Panc1 (cell line): Measurements from ENCODE around the gene VAMP8. TPM values are rescaled to one million over a fixed set of nuclear protein-coding genes. Genes with fewer than 3 reads are reported as not detected.

ENCODE experiments used
- ATAC-seq: fragments of 200-7000 bp; cut with Tn5 transposase; 2 replicates; pipeline ENCODE4 v1.9.1; 2020; ENCODE audit warnings: mild to moderate bottlenecking, moderate library complexity
- BruUV-seq: library from RNA; stranded (reverse); fragments of 400-500 nt; replicated peaks from 2 replicates; lab custom pipeline; 2021; lab: Mats Ljungman, UMichigan
- CTCF ChIA-PET: fragments of 300-600 bp; sonication (Branson Sonifier 250); formaldehyde crosslinking; loops from one replicate; lab custom pipeline; 2022; ENCODE audit warnings: antibody characterized with exemption; lab: Charles Lee
- POLR2A ChIA-PET: fragments of 300-600 bp; sonication (Branson Sonifier 250); formaldehyde crosslinking; loops from one replicate; lab custom pipeline; 2022; ENCODE audit warnings: antibody characterized with exemption; lab: Charles Lee
- DNase-seq: peaks from one replicate; pipeline ENCODE4 v3.0.0-alpha.2; 2010; ENCODE audit warnings: low read depth, low spot score
- H3K27ac ChIP-seq: 2 replicates; pipeline ENCODE4 v1.5.1; 2011; ENCODE audit warnings: mild to moderate bottlenecking, low read length, inconsistent platforms
- H3K27me3 ChIP-seq: fragments of 200-500 bp; sonication (Bioruptor generic); 2 replicates; pipeline ENCODE4 v1.6.0; 2014; ENCODE audit warnings: low read length, inconsistent platforms; ENCODE audit not compliant: control insufficient read depth, insufficient read depth
- H3K36me3 ChIP-seq: fragments of 200-500 bp; sonication (Bioruptor generic); 2 replicates; pipeline ENCODE4 v1.5.1; 2014; ENCODE audit warnings: inconsistent platforms, mild to moderate bottlenecking, low read length, moderate library complexity; ENCODE audit not compliant: control insufficient read depth, insufficient read depth
- H3K4me1 ChIP-seq: 2 replicates; pipeline ENCODE4 v1.5.1; 2011; ENCODE audit warnings: inconsistent platforms, mild to moderate bottlenecking, low read length, moderate library complexity; ENCODE audit not compliant: control insufficient read depth, insufficient read depth
- H3K4me3 ChIP-seq, 2 experiments: 2 replicates each; pipeline ENCODE4 v1.5.1; 2011 to 2012; ENCODE audit warnings: low read depth in 2 of 2, low read length in 2 of 2, mild to moderate bottlenecking in 2 of 2, inconsistent platforms in 1 of 2, moderate library complexity in 1 of 2
- H3K9me3 ChIP-seq: fragments of 200-500 bp; sonication (Bioruptor generic); 2 replicates; pipeline ENCODE4 v1.5.1; 2014; ENCODE audit warnings: low read depth, mild to moderate bottlenecking, inconsistent platforms, low read length, moderate library complexity; ENCODE audit not compliant: control insufficient read depth, insufficient read depth
- POLR2AphosphoS5 ChIP-seq: IDR thresholded peaks from 2 replicates; pipeline ENCODE4 v1.6.1; 2012; ENCODE audit warnings: mild to moderate bottlenecking, low read depth, low read length, moderate library complexity
- SIN3A ChIP-seq: IDR thresholded peaks from 2 replicates; pipeline ENCODE4 v1.6.1; 2012; ENCODE audit warnings: low read depth, mild to moderate bottlenecking, low read length, moderate library complexity, borderline replicate concordance; ENCODE audit not compliant: insufficient read depth
- TCF7L2 ChIP-seq: IDR thresholded peaks from 2 replicates; pipeline ENCODE4 v1.6.1; 2011; ENCODE audit warnings: mild to moderate bottlenecking, low read depth, low read length, inconsistent platforms
- in situ Hi-C: cut with HindIII; loops from 2 replicates; pipeline ENCODE4 v1.10.0; 2016; ENCODE audit warnings: low sequenced_read_pairs, low pct_unique_long_range_greater_than_20kb
- intact Hi-C: fragments of 100-400 bp; cut with micrococcal nuclease; formaldehyde crosslinking; loops from one replicate; pipeline ENCODE4 v1.10.0; 2022; ENCODE audit not compliant: unreplicated experiment
- total RNA-seq: library from RNA; stranded (reverse); gene quantifications from one replicate; pipeline ENCODE4 v1.2.1, GENCODE V29; 2021; ENCODE audit not compliant: unreplicated experiment
- TF ChIP-seq, protein P1 (sequence below): fragments of 450-650 bp; IDR thresholded peaks from 2 replicates; pipeline ENCODE4 v1.5.1; 2017; ENCODE audit warnings: mild to moderate bottlenecking
- TF ChIP-seq, protein P2 (sequence below), 2 experiments: IDR thresholded peaks; 2 replicates each; pipeline ENCODE4 v1.6.1; 2011 to 2012; ENCODE audit warnings: low read depth in 2 of 2, control low read depth in 1 of 2, low read length in 1 of 2, mild to moderate bottlenecking in 1 of 2, moderate library complexity in 1 of 2; ENCODE audit not compliant: insufficient read depth in 1 of 2

Gene VAMP8
- total RNA-seq, 1 experiment from 2014 or later = 93.2 TPM

DNA sequence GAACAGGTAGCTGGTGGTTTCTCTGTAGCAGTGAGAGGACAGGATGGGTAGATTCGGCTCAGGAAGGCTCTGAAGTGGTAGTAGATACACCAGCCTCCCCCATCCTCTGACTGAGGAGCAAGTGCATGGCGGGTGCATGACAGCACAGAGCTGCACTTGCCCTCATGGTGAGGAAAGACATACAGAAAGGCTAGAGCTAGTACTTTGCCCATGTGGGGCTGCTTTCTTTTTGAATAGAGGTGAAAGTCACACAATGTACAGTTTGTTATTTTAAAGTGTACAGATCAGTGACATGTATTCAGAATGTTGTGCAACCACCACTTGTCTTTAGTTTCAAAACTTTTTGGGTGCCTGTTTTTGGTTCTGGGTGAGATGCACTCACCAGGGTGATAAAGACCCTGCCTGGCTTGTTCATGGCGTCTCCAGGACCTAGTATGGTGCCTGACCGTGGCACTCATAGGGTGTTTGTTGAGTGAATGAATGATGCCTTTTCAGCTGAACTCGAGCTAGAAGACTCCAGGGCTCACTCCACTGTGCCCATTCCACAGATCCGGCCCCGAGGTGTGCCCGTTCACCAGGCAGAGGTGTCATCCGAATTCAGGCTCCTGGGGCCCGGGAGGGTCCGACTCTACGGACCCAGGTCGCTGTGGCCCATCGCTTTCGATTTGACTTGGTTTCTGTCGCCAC is 6.4 kb downstream of the VAMP8 start:
- in situ Hi-C loops (no loop called here), intact Hi-C loops (no loop called here)
- ChIA-PET POLR2A (interaction anchor here (0.6 kb wide), 1 partner anchor 209 kb away, joined by 5 read pairs; no protein-coding TSS in a partner anchor), CTCF (no interaction called here)
- H3K9me3 ChIP-seq = no peaks in the 10 kb centered on the region
- TF ChIP-seq, protein P1, sequence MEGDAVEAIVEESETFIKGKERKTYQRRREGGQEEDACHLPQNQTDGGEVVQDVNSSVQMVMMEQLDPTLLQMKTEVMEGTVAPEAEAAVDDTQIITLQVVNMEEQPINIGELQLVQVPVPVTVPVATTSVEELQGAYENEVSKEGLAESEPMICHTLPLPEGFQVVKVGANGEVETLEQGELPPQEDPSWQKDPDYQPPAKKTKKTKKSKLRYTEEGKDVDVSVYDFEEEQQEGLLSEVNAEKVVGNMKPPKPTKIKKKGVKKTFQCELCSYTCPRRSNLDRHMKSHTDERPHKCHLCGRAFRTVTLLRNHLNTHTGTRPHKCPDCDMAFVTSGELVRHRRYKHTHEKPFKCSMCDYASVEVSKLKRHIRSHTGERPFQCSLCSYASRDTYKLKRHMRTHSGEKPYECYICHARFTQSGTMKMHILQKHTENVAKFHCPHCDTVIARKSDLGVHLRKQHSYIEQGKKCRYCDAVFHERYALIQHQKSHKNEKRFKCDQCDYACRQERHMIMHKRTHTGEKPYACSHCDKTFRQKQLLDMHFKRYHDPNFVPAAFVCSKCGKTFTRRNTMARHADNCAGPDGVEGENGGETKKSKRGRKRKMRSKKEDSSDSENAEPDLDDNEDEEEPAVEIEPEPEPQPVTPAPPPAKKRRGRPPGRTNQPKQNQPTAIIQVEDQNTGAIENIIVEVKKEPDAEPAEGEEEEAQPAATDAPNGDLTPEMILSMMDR = no peak
- TF ChIP-seq POLR2AphosphoS5 (no peak), SIN3A (no peak), TCF7L2 (no peak)
- TF ChIP-seq, protein P2, sequence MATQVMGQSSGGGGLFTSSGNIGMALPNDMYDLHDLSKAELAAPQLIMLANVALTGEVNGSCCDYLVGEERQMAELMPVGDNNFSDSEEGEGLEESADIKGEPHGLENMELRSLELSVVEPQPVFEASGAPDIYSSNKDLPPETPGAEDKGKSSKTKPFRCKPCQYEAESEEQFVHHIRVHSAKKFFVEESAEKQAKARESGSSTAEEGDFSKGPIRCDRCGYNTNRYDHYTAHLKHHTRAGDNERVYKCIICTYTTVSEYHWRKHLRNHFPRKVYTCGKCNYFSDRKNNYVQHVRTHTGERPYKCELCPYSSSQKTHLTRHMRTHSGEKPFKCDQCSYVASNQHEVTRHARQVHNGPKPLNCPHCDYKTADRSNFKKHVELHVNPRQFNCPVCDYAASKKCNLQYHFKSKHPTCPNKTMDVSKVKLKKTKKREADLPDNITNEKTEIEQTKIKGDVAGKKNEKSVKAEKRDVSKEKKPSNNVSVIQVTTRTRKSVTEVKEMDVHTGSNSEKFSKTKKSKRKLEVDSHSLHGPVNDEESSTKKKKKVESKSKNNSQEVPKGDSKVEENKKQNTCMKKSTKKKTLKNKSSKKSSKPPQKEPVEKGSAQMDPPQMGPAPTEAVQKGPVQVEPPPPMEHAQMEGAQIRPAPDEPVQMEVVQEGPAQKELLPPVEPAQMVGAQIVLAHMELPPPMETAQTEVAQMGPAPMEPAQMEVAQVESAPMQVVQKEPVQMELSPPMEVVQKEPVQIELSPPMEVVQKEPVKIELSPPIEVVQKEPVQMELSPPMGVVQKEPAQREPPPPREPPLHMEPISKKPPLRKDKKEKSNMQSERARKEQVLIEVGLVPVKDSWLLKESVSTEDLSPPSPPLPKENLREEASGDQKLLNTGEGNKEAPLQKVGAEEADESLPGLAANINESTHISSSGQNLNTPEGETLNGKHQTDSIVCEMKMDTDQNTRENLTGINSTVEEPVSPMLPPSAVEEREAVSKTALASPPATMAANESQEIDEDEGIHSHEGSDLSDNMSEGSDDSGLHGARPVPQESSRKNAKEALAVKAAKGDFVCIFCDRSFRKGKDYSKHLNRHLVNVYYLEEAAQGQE (IDR thresholded peaks at IDR 0.05; ENCODE audit: insufficient read depth in 1 of 2, low read depth in 2 of 2, low read length in 1 of 2) = no peak
- H3K27ac ChIP-seq = peak overlapping the region; percentile 48
- DNase-seq (no peak), ATAC-seq (no peak; the same call in 1 of the 2 replicates)
- no TSS peak for BruUV-seq
- H3K36me3 ChIP-seq = no peaks in the 10 kb centered on the region
- H3K4me1 ChIP-seq = peaks cover 33% of the 10 kb centered on the region
- H3K4me3 ChIP-seq = peak overlapping the region; percentile 27 to 39; a peak in 3 of 4 replicates
- H3K27me3 ChIP-seq = no peaks in the 10 kb centered on the region

DNA sequence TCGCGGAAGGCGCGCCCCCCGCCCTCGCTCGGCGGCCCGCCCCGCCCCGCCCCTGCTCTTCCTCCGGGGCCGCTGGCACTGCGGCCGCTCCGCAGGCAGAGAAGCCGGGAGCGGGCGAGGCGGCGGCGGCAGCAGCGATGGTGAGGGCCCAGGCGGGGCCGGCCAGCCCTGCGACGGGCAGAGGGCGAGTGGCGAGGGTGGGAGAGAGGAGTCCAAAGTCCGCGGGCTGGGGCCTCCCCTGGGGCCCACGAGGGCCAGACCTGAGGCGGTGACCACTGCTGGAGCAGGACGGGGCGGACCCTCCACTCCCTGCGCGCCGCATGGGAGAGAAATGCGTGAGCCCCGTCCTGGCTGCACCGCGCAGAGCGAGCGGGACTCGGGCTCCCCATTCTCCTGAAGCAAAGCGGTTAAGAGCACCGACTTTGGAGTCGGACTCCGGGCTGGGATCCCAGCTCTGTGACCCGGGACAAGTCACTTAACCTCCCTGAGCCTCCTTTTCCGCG is 7.0 kb downstream of the VAMP8 start, which contains the start of gene VAMP5:
Gene VAMP5 (plus strand): TSS at position 78 of the 503 bp plus-strand sequence. CDS start 60 bp downstream, at position 138.
- ChIA-PET POLR2A (interaction anchor here (0.6 kb wide), 1 partner anchor 210 kb away, joined by 5 read pairs; no protein-coding TSS in a partner anchor), CTCF (no interaction called here)
- DNase-seq (no peak), ATAC-seq (peak; percentile 62)
- H3K27me3 ChIP-seq = no peaks in the 10 kb centered on the region
- H3K27ac ChIP-seq = peak within 1 kb of the TSS; percentile 87
- peak within 1 kb of the TSS; percentile 27 to 53 for H3K4me3 ChIP-seq
- H3K36me3 ChIP-seq = no peaks in the 10 kb centered on the region
- BruUV-seq = no TSS peak
- H3K9me3 ChIP-seq = no peaks in the 10 kb centered on the region
- intact Hi-C loops (no loop called here), in situ Hi-C loops (no loop called here)
- H3K4me1 ChIP-seq = peaks cover 27% of the 10 kb centered on the region
- TF ChIP-seq SIN3A (no peak), POLR2AphosphoS5 (no peak), TCF7L2 (no peak)
- TF ChIP-seq, protein P2 (IDR thresholded peaks at IDR 0.05; ENCODE audit: insufficient read depth in 1 of 2, low read depth in 2 of 2, low read length in 1 of 2) = no peak
- TF ChIP-seq, protein P1 = no peak
